Breast epithelium (tissue), 4 donors: ENCODE results near the gene ZNF205. TPM values are rescaled to one million over a fixed set of nuclear protein-coding genes. Genes with fewer than 3 reads are reported as not detected.
"Not testable (repeated sequence)": the region's sequence is repeated elsewhere in the genome, so short reads cannot be mapped to it uniquely, and the experiment has no call there.

Experiments
- DNase-seq, 2 donors: peaks; one replicate each; pipeline ENCODE4 v3.0.0-alpha.2; 2019; ENCODE audit warnings: low spot score in 2 of 2
- H3K27ac ChIP-seq, 2 donors: fragments of 200-600 bp; sonication (generic) in 1 of 2; one replicate each; pipeline ENCODE4 v1.5.1; 2016 to 2019; ENCODE audit warnings: mild to moderate bottlenecking in 1 of 2
- H3K27me3 ChIP-seq, 2 donors: fragments of 200-600 bp; sonication (generic) in 1 of 2; one replicate each; pipeline versions ENCODE4 v1.5.1 to v1.6.0; 2017 to 2019; ENCODE audit warnings: control low read depth in 1 of 2, mild to moderate bottlenecking in 1 of 2
- H3K36me3 ChIP-seq: fragments of 200-600 bp; one replicate; pipeline ENCODE4 v1.5.1; 2019
- H3K4me1 ChIP-seq, 2 donors: fragments of 200-600 bp; sonication (generic); one replicate each; pipeline ENCODE4 v1.5.1; 2016 to 2019; ENCODE audit warnings: control low read depth in 1 of 2
- H3K4me3 ChIP-seq, 3 donors: fragments of 200-600 bp; sonication (generic); 1 replicate in 2 of 3; 2 replicates in 1 of 3; pipeline ENCODE4 v1.5.1; 2016 to 2019; ENCODE audit warnings: mild to moderate bottlenecking in 3 of 3, moderate library complexity in 2 of 3
- H3K9me3 ChIP-seq, 2 donors: fragments of 200-600 bp; sonication (generic) in 1 of 2; one replicate each; pipeline ENCODE4 v1.5.1; 2016 to 2019; ENCODE audit warnings: control low read depth in 1 of 2
- CTCF ChIP-seq, 3 donors: fragments of 450-650 bp; IDR thresholded peaks; one replicate each; pipeline ENCODE4 v1.5.1; 2016 to 2017; ENCODE audit warnings: antibody characterized with exemption in 3 of 3, mild to moderate bottlenecking in 3 of 3, moderate library complexity in 3 of 3
- POLR2A ChIP-seq: fragments of 450-650 bp; IDR thresholded peaks from one replicate; pipeline ENCODE4 v1.6.1; 2016; ENCODE audit warnings: antibody characterized with exemption, mild to moderate bottlenecking, moderate library complexity
- POLR2AphosphoS5 ChIP-seq, 3 donors: sonication (generic); formaldehyde crosslinking; IDR thresholded peaks; one replicate each; pipeline ENCODE4 v1.6.1; 2017; ENCODE audit warnings: antibody characterized with exemption in 3 of 3
- intact Hi-C: fragments of 100-400 bp; cut with DNase I; formaldehyde crosslinking; loops from one replicate; pipeline ENCODE4 v1.15.1; 2023; ENCODE audit warnings: low total_unique reads
- total RNA-seq, 3 donors: library from RNA; depleted of rRNA; stranded (reverse); fragments of >200 nt; gene quantifications; one replicate each; pipeline ENCODE4 v1.1.0, GENCODE V29; 2016

Gene ZNF205
- total RNA-seq, 3 donors from 2014 or later: 12.5 to 18.9 (median 13.4) TPM

GRCh38 chr16:3080024-3080423 lies 32.4 kb upstream of the ZNF205 start:
- no peak overlapping the region for H3K27ac ChIP-seq
- no peak overlapping the region for H3K4me3 ChIP-seq
- no peaks in the 10 kb centered on the region for H3K27me3 ChIP-seq
- H3K9me3 ChIP-seq: no peaks in the 10 kb centered on the region
- DNase-seq: no peak
- no peaks in the 10 kb centered on the region for H3K4me1 ChIP-seq
- intact Hi-C loops: no loop called here
- TF ChIP-seq POLR2AphosphoS5 (IDR thresholded peaks at IDR 0.05) (no peak), CTCF (IDR thresholded peaks at IDR 0.05) (no peak), POLR2A (no peak)
- no peaks in the 10 kb centered on the region for H3K36me3 ChIP-seq

GRCh38 chr16:3081957-3082356 lies 30.4 kb upstream of the ZNF205 start:
- DNase-seq, H3K27me3 ChIP-seq, intact Hi-C loops, H3K27ac ChIP-seq, H3K36me3 ChIP-seq, H3K9me3 ChIP-seq, H3K4me1 ChIP-seq, H3K4me3 ChIP-seq: not testable (repeated sequence)

- H3K4me1 ChIP-seq, H3K9me3 ChIP-seq, H3K27ac ChIP-seq, H3K36me3 ChIP-seq, intact Hi-C loops, H3K27me3 ChIP-seq, H3K4me3 ChIP-seq, DNase-seq: not testable (repeated sequence)
Observed at GRCh38 chr16:3083408-3083807, 29.0 kb upstream of the ZNF205 start.

GRCh38 chr16:3084491-3084890 lies 27.9 kb upstream of the ZNF205 start:
- Histone ChIP-seq H3K9me3 (no peaks in the 10 kb centered on the region), H3K4me3 (no peak overlapping the region), H3K27me3 (no peaks in the 10 kb centered on the region), H3K36me3 (no peaks in the 10 kb centered on the region), H3K4me1 (no peaks in the 10 kb centered on the region), H3K27ac (no peak overlapping the region)
- intact Hi-C loops: no loop called here
- TF ChIP-seq POLR2A: no peak
- TF ChIP-seq POLR2AphosphoS5 (IDR thresholded peaks at IDR 0.05): no peak
- no peak for TF ChIP-seq CTCF (IDR thresholded peaks at IDR 0.05)
- no peak for DNase-seq

GRCh38 chr16:3084969-3085670 lies 27.3 kb upstream of the ZNF205 start:
- H3K27me3 ChIP-seq: no peaks in the 10 kb centered on the region
- H3K27ac ChIP-seq: no peak overlapping the region
- no peaks in the 10 kb centered on the region for H3K9me3 ChIP-seq
- H3K36me3 ChIP-seq: no peaks in the 10 kb centered on the region
- intact Hi-C loops: no loop called here
- no peak for TF ChIP-seq POLR2AphosphoS5 (IDR thresholded peaks at IDR 0.05)
- no peak for TF ChIP-seq CTCF (IDR thresholded peaks at IDR 0.05)
- no peak for TF ChIP-seq POLR2A
- no peak for DNase-seq
- H3K4me3 ChIP-seq: no peak overlapping the region
- no peaks in the 10 kb centered on the region for H3K4me1 ChIP-seq

GRCh38 chr16:3085868-3086595 lies 26.4 kb upstream of the ZNF205 start:
- H3K36me3 ChIP-seq: no peaks in the 10 kb centered on the region
- no peak for TF ChIP-seq CTCF (IDR thresholded peaks at IDR 0.05)
- no peak for TF ChIP-seq POLR2A
- no peak for TF ChIP-seq POLR2AphosphoS5 (IDR thresholded peaks at IDR 0.05)
- peak overlapping the region in 1 of 2 donors; percentile 68 for H3K27ac ChIP-seq
- H3K9me3 ChIP-seq: no peaks in the 10 kb centered on the region
- peak overlapping the region; percentile 16 to 48 (median 20) for H3K4me3 ChIP-seq
- DNase-seq: no peak
- intact Hi-C loops: no loop called here
- no peaks in the 10 kb centered on the region for H3K4me1 ChIP-seq
- H3K27me3 ChIP-seq: peaks cover 0 to under 1% of the 10 kb centered on the region in 2 donors
